Mesendoderm (in vitro differentiated cells): ENCODE data around the gene REEP6.
A peak's percentile ranks its signal among the peaks of the same experiment; 100 is the strongest.

Source experiments
- DNase-seq: peaks from one replicate; pipeline ENCODE4 v3.0.0; 2013
- H2AK5ac ChIP-seq: 2 replicates; pipeline ENCODE4 v1.6.1; 2013; ENCODE audit warnings: low read length, inconsistent platforms
- H2BK120ac ChIP-seq: 2 replicates; pipeline ENCODE4 v1.6.1; 2013; ENCODE audit warnings: low read depth, mild to moderate bottlenecking, low read length, moderate library complexity, mixed read lengths
- H2BK15ac ChIP-seq: replicated peaks from 2 replicates; pipeline ENCODE4 v1.6.1; 2013; ENCODE audit warnings: low read depth, mild to moderate bottlenecking, moderate library complexity
- H2BK5ac ChIP-seq: 2 replicates; pipeline ENCODE4 v1.6.1; 2013; ENCODE audit warnings: low read length, inconsistent platforms
- H3K18ac ChIP-seq: 2 replicates; pipeline ENCODE4 v1.6.1; 2013; ENCODE audit warnings: mild to moderate bottlenecking, low read length, mixed read lengths
- H3K23ac ChIP-seq: one replicate; pipeline ENCODE4 v1.6.1; 2013; ENCODE audit warnings: low read length
- H3K27ac ChIP-seq: 2 replicates; pipeline ENCODE4 v1.5.1; 2013; ENCODE audit warnings: low read depth, mild to moderate bottlenecking, inconsistent platforms, low read length, moderate library complexity
- H3K27me3 ChIP-seq: 2 replicates; pipeline ENCODE4 v1.6.1; 2013; ENCODE audit warnings: low read length, control low read depth, mild to moderate bottlenecking, inconsistent platforms; ENCODE audit not compliant: insufficient read depth, poor library complexity
- H3K36me3 ChIP-seq: 2 replicates; pipeline ENCODE4 v1.6.1; 2013; ENCODE audit warnings: low read length, inconsistent platforms; ENCODE audit not compliant: control insufficient read depth, insufficient read depth
- H3K4ac ChIP-seq: one replicate; pipeline ENCODE4 v1.6.1; 2013; ENCODE audit warnings: low read depth, mild to moderate bottlenecking, low read length, moderate library complexity
- H3K4me1 ChIP-seq: 2 replicates; pipeline ENCODE4 v1.6.1; 2013; ENCODE audit warnings: low read depth, low read length, inconsistent platforms; ENCODE audit not compliant: control insufficient read depth
- H3K4me2 ChIP-seq: 2 replicates; pipeline ENCODE4 v1.6.1; 2013; ENCODE audit warnings: low read length
- H3K4me3 ChIP-seq: 2 replicates; pipeline ENCODE4 v1.5.1; 2013; ENCODE audit warnings: mild to moderate bottlenecking, low read length
- H3K56ac ChIP-seq: one replicate; pipeline ENCODE4 v1.6.1; 2013; ENCODE audit warnings: low read length
- H3K79me1 ChIP-seq: 2 replicates; pipeline ENCODE4 v1.6.1; 2013; ENCODE audit warnings: low read length, inconsistent platforms
- H3K79me2 ChIP-seq: 2 replicates; pipeline ENCODE4 v1.6.1; 2013; ENCODE audit warnings: mild to moderate bottlenecking, low read length; ENCODE audit not compliant: control insufficient read depth, insufficient read depth
- H3K9ac ChIP-seq: 2 replicates; pipeline ENCODE4 v1.6.1; 2013; ENCODE audit warnings: low read length, inconsistent platforms
- H4K5ac ChIP-seq: one replicate; pipeline ENCODE4 v1.6.1; 2013; ENCODE audit warnings: low read length
- H4K8ac ChIP-seq: one replicate; pipeline ENCODE4 v1.6.1; 2013; ENCODE audit warnings: low read depth, mild to moderate bottlenecking, control low read depth, low read length, moderate library complexity
- WGBS: extraction: QIAGEN DNeasy Blood & Tissue Kit; methylation state at CpG from one replicate; pipeline ENCODE4 v1.1.7; 2013; ENCODE audit warnings: low lambda C conversion rate, missing lambda C conversion rate; ENCODE audit not compliant: insufficient coverage; ENCODE audit errors: extremely low coverage; 5-methylcytosine and 5-hydroxymethylcytosine counted together

REEP6 gene

DNA sequence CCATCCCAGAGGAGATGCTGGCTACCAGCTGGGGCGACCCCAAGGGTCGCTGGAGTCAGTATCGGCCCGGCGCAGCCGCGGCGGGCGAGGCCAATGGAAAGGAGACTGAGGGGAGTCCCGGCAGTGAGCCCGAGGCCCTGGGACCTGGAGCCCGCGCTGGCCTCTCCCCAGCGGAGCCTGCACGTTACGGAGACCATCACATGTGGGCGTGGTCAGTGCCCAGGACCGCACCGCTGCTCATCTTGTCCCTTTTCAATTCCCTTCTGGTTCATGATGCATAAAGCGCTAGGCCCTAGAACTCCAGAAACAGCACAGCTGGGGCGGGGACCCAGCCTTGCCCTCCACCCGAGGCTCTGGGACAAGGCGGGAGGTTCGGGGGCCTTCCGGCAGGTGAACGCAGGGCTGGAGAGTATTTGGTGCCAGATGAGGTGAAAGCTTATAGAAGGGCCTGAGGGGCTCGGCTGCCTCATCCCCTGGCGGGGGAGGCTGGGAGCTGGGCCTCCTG is 19.9 kb upstream of the REEP6 start:
- DNase-seq = peak; percentile 66
- Histone ChIP-seq H4K5ac (no peak overlapping the region), H3K18ac (no peak overlapping the region), H3K79me1 (no peaks in the 10 kb centered on the region), H3K36me3 (no peaks in the 10 kb centered on the region), H3K79me2 (no peaks in the 10 kb centered on the region), H3K9ac (no peak overlapping the region), H3K27me3 (peaks cover 40% of the 10 kb centered on the region), H2AK5ac (no peak overlapping the region), H2BK5ac (no peak overlapping the region), H3K4me2 (peak overlapping the region; percentile 48), H3K4me1 (peaks cover 3% of the 10 kb centered on the region), H2BK15ac (no peak overlapping the region), H3K4me3 (no peak overlapping the region), H3K23ac (no peak overlapping the region), H3K27ac (no peak overlapping the region), H3K4ac (no peak overlapping the region), H4K8ac (no peak overlapping the region), H2BK120ac (no peak overlapping the region), H3K56ac (no peak overlapping the region)
- WGBS = no CpG with 5 or more reads among the region's 28 CpGs

DNA sequence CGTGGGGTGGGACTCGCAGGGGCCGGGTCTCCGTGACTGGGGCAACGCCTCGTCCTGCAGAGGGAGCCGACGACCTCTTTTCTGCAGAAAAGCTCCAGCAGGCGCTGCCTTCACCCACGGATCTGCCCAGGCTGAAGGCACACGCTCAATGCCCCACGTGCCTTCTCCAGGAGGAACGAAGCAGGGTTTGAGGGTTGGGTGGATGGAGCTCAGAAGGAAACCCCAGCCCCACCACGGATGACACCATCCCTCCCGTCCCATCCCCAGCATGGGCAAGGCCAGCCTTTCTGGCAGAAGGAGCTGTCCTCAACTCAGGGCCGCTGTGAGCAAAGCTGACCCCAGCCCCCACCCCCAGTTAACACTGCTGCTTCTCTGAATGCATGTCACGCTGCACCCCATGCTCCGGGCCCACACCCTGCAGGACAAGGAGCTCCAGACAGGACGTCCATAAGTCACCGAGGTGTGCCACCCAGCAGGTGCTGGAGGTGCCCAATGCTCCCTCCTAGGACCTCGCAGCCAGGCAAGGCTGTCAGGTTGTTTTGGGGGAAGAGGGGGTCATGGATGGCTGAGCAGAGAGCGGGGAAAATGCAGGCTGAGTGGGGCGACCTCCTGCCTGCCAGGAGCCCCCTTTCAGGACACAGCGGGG is 19.3 kb upstream of the REEP6 start:
- no peaks in the 10 kb centered on the region for H3K79me1 ChIP-seq
- no peak overlapping the region for H3K56ac ChIP-seq
- H3K18ac ChIP-seq = no peak overlapping the region
- no peak overlapping the region for H4K5ac ChIP-seq
- H2BK5ac ChIP-seq = no peak overlapping the region
- H4K8ac ChIP-seq = no peak overlapping the region
- H3K36me3 ChIP-seq = no peaks in the 10 kb centered on the region
- H2AK5ac ChIP-seq = no peak overlapping the region
- H3K79me2 ChIP-seq = no peaks in the 10 kb centered on the region
- H3K23ac ChIP-seq = no peak overlapping the region
- DNase-seq = no peak
- H2BK15ac ChIP-seq = no peak overlapping the region
- peaks cover 34% of the 10 kb centered on the region for H3K27me3 ChIP-seq
- H3K9ac ChIP-seq = no peak overlapping the region
- no peak overlapping the region for H3K4me3 ChIP-seq
- no CpG with 5 or more reads among the region's 24 CpGs for WGBS
- no peak overlapping the region for H3K4ac ChIP-seq
- no peak overlapping the region for H2BK120ac ChIP-seq
- no peak overlapping the region for H3K4me2 ChIP-seq
- no peak overlapping the region for H3K27ac ChIP-seq
- peaks cover 3% of the 10 kb centered on the region for H3K4me1 ChIP-seq

GRCh38 chr19:1472231-1473084 is 18.5 kb upstream of the REEP6 start:
- Histone ChIP-seq H2BK120ac (no peak overlapping the region), H3K79me2 (no peaks in the 10 kb centered on the region), H2BK5ac (no peak overlapping the region), H3K4me3 (no peak overlapping the region), H3K18ac (no peak overlapping the region), H3K4me1 (peaks cover 3% of the 10 kb centered on the region), H2AK5ac (no peak overlapping the region), H3K9ac (no peak overlapping the region), H3K23ac (no peak overlapping the region), H3K4ac (no peak overlapping the region), H2BK15ac (no peak overlapping the region), H4K5ac (no peak overlapping the region), H3K36me3 (no peaks in the 10 kb centered on the region), H3K56ac (no peak overlapping the region), H3K27me3 (peaks cover 26% of the 10 kb centered on the region), H3K27ac (no peak overlapping the region), H3K79me1 (peaks cover 3% of the 10 kb centered on the region), H3K4me2 (no peak overlapping the region), H4K8ac (no peak overlapping the region)
- no CpG with 5 or more reads among the region's 44 CpGs for WGBS
- DNase-seq = no peak

- Histone ChIP-seq H3K18ac (no peak overlapping the region), H3K4me3 (no peak overlapping the region), H3K4me1 (peaks cover 3% of the 10 kb centered on the region), H2BK5ac (no peak overlapping the region), H3K36me3 (no peaks in the 10 kb centered on the region), H2BK120ac (no peak overlapping the region), H3K27ac (no peak overlapping the region), H3K79me2 (no peaks in the 10 kb centered on the region), H3K56ac (no peak overlapping the region), H2AK5ac (no peak overlapping the region), H3K23ac (no peak overlapping the region), H3K4ac (no peak overlapping the region), H3K4me2 (no peak overlapping the region), H2BK15ac (no peak overlapping the region), H4K8ac (no peak overlapping the region), H3K79me1 (peaks cover 3% of the 10 kb centered on the region), H4K5ac (no peak overlapping the region), H3K27me3 (peaks cover 18% of the 10 kb centered on the region), H3K9ac (no peak overlapping the region)
- WGBS = no CpG with 5 or more reads among the region's 20 CpGs
- no peak for DNase-seq
Observed at GRCh38 chr19:1473085-1473851, 17.7 kb upstream of the REEP6 start.

DNA sequence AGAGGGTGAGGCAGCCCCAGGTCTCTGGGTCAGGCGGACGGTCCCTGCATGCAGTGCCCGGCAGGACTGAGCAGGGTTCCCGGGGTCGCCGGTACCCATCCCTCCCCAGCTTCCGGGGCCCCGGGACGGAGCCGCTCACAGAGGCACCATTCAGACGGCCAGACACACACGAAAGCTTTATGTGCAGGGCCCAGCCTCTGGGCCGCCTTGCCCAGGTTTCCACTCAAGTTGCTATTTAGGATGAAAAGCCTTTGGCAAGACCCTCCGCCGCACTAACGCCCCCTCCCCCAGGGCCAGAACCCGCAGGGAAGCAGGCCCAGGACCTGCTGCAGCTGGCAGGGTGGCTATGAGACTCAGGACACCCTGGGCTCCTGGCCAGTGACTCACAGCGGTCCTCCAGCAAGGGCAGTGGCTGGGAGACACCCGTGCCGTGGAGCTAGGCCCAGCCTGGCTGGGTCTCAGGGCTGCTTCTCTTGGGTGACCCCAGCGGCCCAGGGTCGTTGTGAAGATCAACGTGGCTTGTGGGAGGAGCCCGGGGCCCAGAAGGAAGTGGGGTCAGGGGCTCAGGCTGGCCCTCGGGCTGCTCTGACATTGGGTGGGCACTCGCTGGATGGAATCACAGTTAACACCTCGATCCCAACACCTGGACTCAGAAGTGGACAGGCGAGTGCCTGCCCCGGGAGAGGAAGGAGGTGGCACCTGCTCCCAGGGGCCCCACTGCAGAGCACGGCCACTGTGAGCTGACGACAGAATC is 16.8 kb upstream of the REEP6 start:
- Histone ChIP-seq H3K4me3 (no peak overlapping the region), H3K4ac (no peak overlapping the region), H3K79me2 (peaks cover 2% of the 10 kb centered on the region), H3K36me3 (no peaks in the 10 kb centered on the region), H4K5ac (no peak overlapping the region), H3K4me2 (no peak overlapping the region), H3K27me3 (peaks cover 9% of the 10 kb centered on the region), H2BK5ac (no peak overlapping the region), H3K9ac (no peak overlapping the region), H2BK15ac (no peak overlapping the region), H3K4me1 (peaks cover 3% of the 10 kb centered on the region), H2AK5ac (no peak overlapping the region), H4K8ac (no peak overlapping the region), H3K79me1 (peaks cover 6% of the 10 kb centered on the region), H3K27ac (no peak overlapping the region), H3K23ac (no peak overlapping the region), H3K18ac (no peak overlapping the region), H2BK120ac (no peak overlapping the region), H3K56ac (no peak overlapping the region)
- no peak for DNase-seq
- WGBS = no CpG with 5 or more reads among the region's 31 CpGs
